DMS79 (cell line): ENCODE results near the gene SYPL2.
A peak's percentile ranks its signal among the peaks of the same experiment; 100 is the strongest.

Experiments used
- DNase-seq: peaks from one replicate; lab custom pipeline; 2025; lab: John Stamatoyannopoulos, UW

The SYPL2 gene

DNA sequence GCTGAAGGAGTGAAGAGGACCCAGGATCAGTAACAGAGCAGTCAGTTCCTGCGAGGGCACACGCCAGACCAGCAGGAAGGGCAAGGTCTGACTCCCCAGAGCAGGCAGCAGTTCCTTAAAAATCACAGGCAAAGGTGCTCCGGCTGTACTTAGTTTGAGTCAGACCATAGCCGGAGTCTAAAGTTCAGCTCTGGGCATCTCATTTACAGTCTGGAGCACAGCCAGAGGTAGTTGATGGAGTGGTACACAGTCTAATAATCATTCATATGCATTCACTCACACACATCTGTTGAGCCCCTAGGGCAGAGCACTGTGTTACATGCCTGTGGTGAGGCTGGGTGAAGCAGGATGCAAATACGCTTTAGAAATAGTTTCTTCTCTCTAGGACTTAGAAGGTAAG is 50.5 kb downstream of the SYPL2 start:
- peak; percentile 3 for DNase-seq

DNA sequence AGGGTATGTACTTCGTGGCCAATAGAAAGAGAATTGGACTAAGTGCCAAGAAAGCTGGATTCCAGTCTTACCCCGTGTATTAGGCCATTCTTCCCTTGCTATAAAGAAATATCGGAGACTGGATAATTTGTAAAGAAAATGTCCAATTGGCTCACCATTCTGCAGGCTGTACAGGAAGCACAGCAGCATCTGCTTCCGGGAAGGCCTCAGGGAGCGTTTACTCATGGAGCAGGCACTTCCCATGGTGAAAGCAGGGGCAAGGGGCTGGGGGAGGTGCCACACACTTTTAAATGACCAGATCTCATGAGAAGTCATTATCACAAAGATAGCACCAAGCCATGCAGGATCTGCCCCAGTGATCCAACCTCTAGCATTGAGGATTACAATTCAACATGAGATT is 51.0 kb downstream of the SYPL2 start:
- DNase-seq = no peak

- no peak for DNase-seq
Measured at GRCh38 chr1:109521002-109521951, 54.9 kb downstream of the SYPL2 start.

GRCh38 chr1:109522026-109522425 is 55.7 kb downstream of the SYPL2 start:
- DNase-seq = no peak

- DNase-seq = no peak
Measured at GRCh38 chr1:109523706-109524105, 57.4 kb downstream of the SYPL2 start.

- DNase-seq = no peak
Measured at GRCh38 chr1:109527098-109527811, 60.9 kb downstream of the SYPL2 start.

DNA sequence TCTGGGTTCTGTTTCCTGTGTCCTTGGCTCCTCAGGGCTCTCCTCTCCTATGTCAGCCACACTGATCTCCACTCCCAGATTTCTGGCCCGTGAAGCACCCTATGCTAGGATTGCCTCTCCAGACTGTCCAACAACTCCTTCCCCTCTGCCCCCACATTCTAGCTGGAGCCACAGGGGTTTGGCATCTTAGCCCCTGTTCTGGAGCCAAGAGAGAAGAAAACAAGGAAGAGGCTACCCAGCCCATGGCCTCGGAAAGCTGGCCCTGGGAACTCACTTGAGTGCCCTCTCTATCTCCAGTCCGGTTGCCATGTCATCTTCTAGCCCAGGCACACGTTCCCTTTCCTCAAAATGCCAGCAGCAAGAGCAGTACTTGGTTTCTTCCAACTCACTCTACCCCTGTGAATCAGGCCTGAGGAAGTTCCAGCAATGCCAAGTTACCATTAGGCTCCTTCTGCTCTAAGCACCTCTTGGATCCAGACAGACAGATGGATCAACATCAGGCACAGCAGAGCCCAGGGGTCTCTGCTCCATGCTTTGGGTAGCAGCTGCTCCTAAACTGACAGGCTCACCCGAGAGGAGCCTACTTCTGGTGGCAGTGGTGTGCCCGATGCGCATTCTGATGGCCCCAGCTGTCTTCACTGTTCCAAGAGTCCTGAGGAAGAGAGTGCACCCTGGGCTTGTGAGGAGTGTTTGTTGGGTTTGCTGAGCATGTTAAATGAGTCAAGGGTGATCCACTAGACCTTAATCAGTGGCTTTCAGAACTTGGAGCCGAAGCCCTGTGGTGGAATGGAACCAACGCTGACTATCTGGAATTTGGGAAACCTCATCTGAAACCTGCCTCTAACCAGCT is 61.7 kb downstream of the SYPL2 start:
- DNase-seq = no peak

- DNase-seq = no peak
Measured at GRCh38 chr1:109528712-109529111, 62.4 kb downstream of the SYPL2 start.

DNA sequence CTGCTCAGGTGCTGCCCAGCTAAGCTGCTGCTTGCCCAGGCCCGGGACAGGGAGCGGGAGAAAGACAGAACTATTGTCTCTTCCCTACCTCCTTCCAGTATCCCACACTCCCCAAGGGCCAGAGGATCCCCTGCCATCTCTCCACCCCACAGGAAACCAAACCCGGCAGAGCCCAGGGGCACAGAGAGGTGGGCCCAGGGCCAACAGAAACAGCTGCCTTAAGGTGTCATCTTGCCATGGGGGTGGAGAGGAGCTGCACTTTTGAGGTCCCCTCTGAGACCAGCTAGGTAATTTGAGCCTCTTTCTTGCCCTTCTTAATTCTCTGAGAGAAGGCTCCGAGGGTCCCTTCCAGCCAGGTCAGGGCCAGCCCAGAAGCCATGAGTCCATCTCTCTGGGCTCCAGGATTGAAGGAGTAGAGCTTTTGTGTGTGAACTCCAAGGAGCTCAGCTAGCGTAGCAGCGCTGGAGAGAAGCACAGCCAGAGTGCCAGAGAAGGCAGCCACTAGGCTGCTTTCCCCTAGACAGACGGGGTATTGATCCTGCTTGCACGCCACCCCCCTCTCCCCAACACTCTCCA is 63.6 kb downstream of the SYPL2 start:
- peak; percentile 83 for DNase-seq

DNA sequence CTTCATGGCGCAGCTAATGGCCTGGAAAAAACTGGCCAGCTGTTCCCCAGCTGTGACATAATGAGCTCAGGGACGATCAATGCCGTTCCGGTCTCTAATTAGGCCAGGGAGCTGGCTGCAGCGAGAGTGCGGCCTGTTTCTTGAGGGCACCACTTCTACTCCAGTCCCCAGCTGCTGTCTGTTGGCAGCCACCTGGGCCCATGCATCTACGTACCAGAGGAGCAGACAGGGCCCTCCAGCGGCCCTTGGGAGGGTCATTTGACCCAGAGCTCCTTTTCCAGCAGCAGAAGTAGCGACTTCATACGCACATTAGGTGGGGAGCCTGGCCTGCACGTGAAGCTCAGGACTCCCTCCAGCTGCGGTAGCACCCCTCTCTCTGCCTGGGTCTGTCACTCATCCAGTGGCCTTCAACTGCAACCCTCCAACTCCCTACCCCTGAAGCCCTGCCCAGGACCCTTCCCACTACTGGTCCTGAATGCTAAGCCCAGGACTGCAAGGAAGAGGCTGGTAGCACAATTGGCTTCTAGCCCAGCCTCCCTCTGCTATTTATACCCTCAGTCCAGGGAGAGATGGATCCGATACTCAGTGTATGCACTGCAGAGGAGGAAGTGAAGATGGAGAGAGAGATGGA is 64.2 kb downstream of the SYPL2 start:
- peak; percentile 94 for DNase-seq

GRCh38 chr1:109531380-109531779 is 65.0 kb downstream of the SYPL2 start:
- no peak for DNase-seq
